IMR-90 (cell line): Measurements from ENCODE around the gene CHMP4A. TPM values are rescaled to one million over a fixed set of nuclear protein-coding genes. Genes with fewer than 3 reads are reported as not detected.

Experiments used
- ATAC-seq: fragments of 200-7000 bp; cut with Tn5 transposase; 2 replicates; pipeline ENCODE4 v1.9.1; 2020; ENCODE audit warnings: low read depth, mild to moderate bottlenecking, moderate library complexity
- BruUV-seq: library from RNA; stranded (reverse); fragments of 400-500 nt; replicated peaks from 2 replicates; lab custom pipeline; 2021; lab: Mats Ljungman, UMichigan
- CTCF ChIA-PET: fragments of 300-600 bp; formaldehyde crosslinking; extraction: SDS; loops from one replicate; lab custom pipeline; 2021; ENCODE audit warnings: antibody characterized with exemption; lab: Yijun Ruan, JAX
- POLR2A ChIA-PET: fragments of 300-600 bp; sonication (Branson Sonifier 250); formaldehyde crosslinking; loops from one replicate; lab custom pipeline; 2022; ENCODE audit warnings: antibody characterized with exemption; ENCODE audit not compliant: unreplicated experiment; lab: Charles Lee
- DNase-seq: peaks from one replicate; pipeline ENCODE4 v3.0.0; 2013
- H2AFZ ChIP-seq: replicated peaks from 2 replicates; pipeline ENCODE3; 2013; ENCODE audit warnings: low read length, mild to moderate bottlenecking; ENCODE audit not compliant: poor library complexity
- H2AK5ac ChIP-seq: 2 replicates; pipeline ENCODE4 v1.6.1; 2013; ENCODE audit warnings: low read depth, low read length, inconsistent platforms
- H2AK9ac ChIP-seq: replicated peaks from 2 replicates; pipeline ENCODE3; 2013; ENCODE audit warnings: mild to moderate bottlenecking, low read depth, low read length, moderate library complexity; ENCODE audit not compliant: poor library complexity
- H2BK120ac ChIP-seq: 2 replicates; pipeline ENCODE4 v1.6.1; 2013; ENCODE audit warnings: low read depth, low read length, inconsistent platforms
- H2BK15ac ChIP-seq: 3 replicates; pipeline ENCODE4 v1.6.1; 2013; ENCODE audit warnings: low read depth, low read length, inconsistent platforms
- H2BK20ac ChIP-seq: 2 replicates; pipeline ENCODE4 v1.6.1; 2013; ENCODE audit warnings: low read depth, mild to moderate bottlenecking, inconsistent platforms, low read length, moderate library complexity
- H2BK5ac ChIP-seq: 2 replicates; pipeline ENCODE4 v1.6.1; 2013; ENCODE audit warnings: mild to moderate bottlenecking, low read depth, low read length, inconsistent platforms; ENCODE audit not compliant: poor library complexity, severe bottlenecking
- H3K14ac ChIP-seq: replicated peaks from 2 replicates; pipeline ENCODE4 v1.6.1; 2013; ENCODE audit warnings: low read depth, low read length, inconsistent platforms
- H3K18ac ChIP-seq: 2 replicates; pipeline ENCODE4 v1.6.1; 2013; ENCODE audit warnings: low read depth, low read length, control low read depth
- H3K23ac ChIP-seq: 2 replicates; pipeline ENCODE4 v1.6.1; 2013; ENCODE audit warnings: low read depth, low read length, inconsistent platforms
- H3K27ac ChIP-seq: 2 replicates; pipeline ENCODE4 v1.5.1; 2013; ENCODE audit warnings: mild to moderate bottlenecking, control low read depth, low read length; ENCODE audit not compliant: insufficient read depth
- H3K27me3 ChIP-seq: 2 replicates; pipeline ENCODE4 v1.6.1; 2013; ENCODE audit warnings: low read length; ENCODE audit not compliant: control insufficient read depth, insufficient read depth
- H3K36me3 ChIP-seq: 2 replicates; pipeline ENCODE4 v1.6.1; 2013; ENCODE audit warnings: low read length, mixed read lengths; ENCODE audit not compliant: control insufficient read depth, insufficient read depth
- H3K4ac ChIP-seq: 2 replicates; pipeline ENCODE4 v1.6.1; 2013; ENCODE audit warnings: low read depth, low read length, inconsistent platforms
- H3K4me1 ChIP-seq: 2 replicates; pipeline ENCODE4 v1.6.1; 2013; ENCODE audit warnings: low read length, mixed read lengths; ENCODE audit not compliant: control insufficient read depth, insufficient read depth
- H3K4me2 ChIP-seq: 2 replicates; pipeline ENCODE4 v1.6.1; 2013; ENCODE audit warnings: low read depth, mild to moderate bottlenecking, control low read depth, low read length, moderate library complexity
- H3K4me3 ChIP-seq: 2 replicates; pipeline ENCODE4 v1.5.1; 2013; ENCODE audit warnings: low read depth, mild to moderate bottlenecking, control low read depth, low read length, moderate library complexity; ENCODE audit not compliant: insufficient read depth
- H3K56ac ChIP-seq: 2 replicates; pipeline ENCODE4 v1.6.1; 2013; ENCODE audit warnings: low read length, inconsistent platforms; ENCODE audit not compliant: insufficient read depth; ENCODE audit errors: extremely low read depth
- H3K79me1 ChIP-seq, 2 experiments: 2 replicates each; pipeline ENCODE4 v1.6.1; 2013; ENCODE audit warnings: low read length in 2 of 2, inconsistent platforms in 1 of 2, low read depth in 1 of 2
- H3K9ac ChIP-seq: 2 replicates; pipeline ENCODE4 v1.6.1; 2013; ENCODE audit warnings: low read depth, low read length, control low read depth
- H3K9me1 ChIP-seq: 2 replicates; pipeline ENCODE4 v1.6.1; 2013; ENCODE audit warnings: low read length, inconsistent platforms; ENCODE audit not compliant: insufficient read depth
- H3K9me3 ChIP-seq: 2 replicates; pipeline ENCODE4 v1.6.1; 2013; ENCODE audit warnings: low read length; ENCODE audit not compliant: control insufficient read depth, insufficient read depth
- H4K20me1 ChIP-seq: 2 replicates; pipeline ENCODE4 v1.6.1; 2013; ENCODE audit warnings: low read length, inconsistent platforms; ENCODE audit not compliant: insufficient read depth
- H4K5ac ChIP-seq: 2 replicates; pipeline ENCODE4 v1.6.1; 2013; ENCODE audit warnings: mild to moderate bottlenecking, low read depth, low read length, control low read depth
- H4K8ac ChIP-seq, 2 experiments: 2 replicates each; pipeline ENCODE4 v1.6.1; 2013; ENCODE audit warnings: low read depth in 2 of 2, low read length in 2 of 2, control low read depth in 1 of 2, inconsistent platforms in 1 of 2
- H4K91ac ChIP-seq: 2 replicates; pipeline ENCODE4 v1.6.1; 2013; ENCODE audit warnings: low read depth, low read length, inconsistent platforms; ENCODE audit not compliant: insufficient read depth
- CHD1 ChIP-seq: IDR thresholded peaks from 2 replicates; pipeline ENCODE4 v1.6.1; 2012; ENCODE audit warnings: low read depth, low read length, improper control_type of control experiment
- RAD21 ChIP-seq: IDR thresholded peaks from 2 replicates; pipeline ENCODE4 v1.6.1; 2012; ENCODE audit warnings: low read length, improper control_type of control experiment
- WGBS, 2 experiments: methylation state at CpG; one replicate each; pipeline versions ENCODE4 v1.1.5 to v1.1.7; 2013; ENCODE audit warnings: missing lambda C conversion rate in 2 of 2; ENCODE audit not compliant: insufficient read length in 1 of 2; ENCODE audit errors: extremely low coverage in 2 of 2; 5-methylcytosine and 5-hydroxymethylcytosine counted together
- dilution Hi-C: fragments of 300-500 bp; cut with HindIII; formaldehyde crosslinking; loops from one replicate; pipeline ENCODE4 v1.14.3; 2018; ENCODE audit warnings: low sequenced_read_pairs; ENCODE audit not compliant: unreplicated experiment
- in situ Hi-C: fragments of 300-500 bp; cut with MboI; formaldehyde crosslinking; loops from 3 replicates; pipeline ENCODE4 v1.14.3; 2019; ENCODE audit warnings: low sequenced_read_pairs, inconsistent platforms, mixed read lengths
- intact Hi-C: fragments of 100-400 bp; cut with micrococcal nuclease; formaldehyde crosslinking; loops from 2 replicates; pipeline ENCODE4 v1.10.0; 2022
- polyA plus RNA-seq, 3 experiments: library from polyadenylated mRNA; depleted of rRNA; stranded (reverse); fragments of >200 nt; gene quantifications; 2 replicates each; pipeline ENCODE4 v1.2.3, GENCODE V29; 2012; ENCODE audit warnings: low replicate concordance in 1 of 3
- total RNA-seq: library from RNA; depleted of rRNA; stranded (reverse); fragments of >200 nt; gene quantifications from 2 replicates; pipeline ENCODE4 v1.2.3, GENCODE V29; 2012

The CHMP4A gene
- total and polyA plus RNA-seq, 2 of the 4 experiments (the other 2 are of a cell fraction): 22.0 to 63.8 TPM

- Histone ChIP-seq H3K56ac (no peak overlapping the region), H3K4me3 (no peak overlapping the region), H3K9me3 (no peaks in the 10 kb centered on the region), H3K27ac (no peak overlapping the region), H3K18ac (no peak overlapping the region), H2BK120ac (no peak overlapping the region), H3K23ac (no peak overlapping the region), H3K27me3 (no peaks in the 10 kb centered on the region), H3K4me1 (peaks cover 14% of the 10 kb centered on the region), H3K4ac (no peak overlapping the region), H2AFZ (no peak overlapping the region), H3K36me3 (peaks cover 43% of the 10 kb centered on the region), H4K5ac (no peak overlapping the region), H4K20me1 (peaks cover 4% of the 10 kb centered on the region), H3K9ac (no peak overlapping the region), H3K9me1 (peaks cover 28% of the 10 kb centered on the region), H3K79me1 (peaks cover 65 to 92% of the 10 kb centered on the region in 2 experiments), H2AK5ac (no peak overlapping the region), H2BK15ac (no peak overlapping the region), H3K4me2 (no peak overlapping the region), H2BK20ac (no peak overlapping the region), H4K8ac (no peak overlapping the region), H2BK5ac (no peak overlapping the region), H3K14ac (no peak overlapping the region), H4K91ac (no peak overlapping the region), H2AK9ac (no peak overlapping the region)
- no peak for TF ChIP-seq CHD1
- no peak for TF ChIP-seq RAD21
- ChIA-PET POLR2A (no interaction called here), CTCF (interaction anchor here (0.6 to 0.7 kb wide), 2 partner anchors 59 to 72 kb away, joined by 3 read pairs; partner anchors contain the start of gene CIDEB)
- in situ Hi-C loops (loop anchor here (10.0 kb wide), 1 partner anchor 199 kb away; no protein-coding TSS in a partner anchor), intact Hi-C loops (no loop called here), dilution Hi-C loops (no loop called here)
- ATAC-seq (no peak), DNase-seq (no peak)
- no TSS peak for BruUV-seq
- WGBS, 2 experiments: no CpG with 5 or more reads among the region's 5 CpGs
These were observed 22.8 kb upstream of the CHMP4A start for GRCh38 chr14:24235804-24236688.
